Mesendoderm (in vitro differentiated cells): ENCODE results near the gene NUMBL. TPM values are rescaled to one million over a fixed set of nuclear protein-coding genes. Genes with fewer than 3 reads are reported as not detected.

ENCODE experiments used
- DNase-seq: peaks from one replicate; pipeline ENCODE4 v3.0.0; 2013
- H2AK5ac ChIP-seq: 2 replicates; pipeline ENCODE4 v1.6.1; 2013; ENCODE audit warnings: low read length, inconsistent platforms
- H2BK120ac ChIP-seq: 2 replicates; pipeline ENCODE4 v1.6.1; 2013; ENCODE audit warnings: low read depth, mild to moderate bottlenecking, low read length, moderate library complexity, mixed read lengths
- H2BK15ac ChIP-seq: replicated peaks from 2 replicates; pipeline ENCODE4 v1.6.1; 2013; ENCODE audit warnings: low read depth, mild to moderate bottlenecking, moderate library complexity
- H2BK5ac ChIP-seq: 2 replicates; pipeline ENCODE4 v1.6.1; 2013; ENCODE audit warnings: low read length, inconsistent platforms
- H3K18ac ChIP-seq: 2 replicates; pipeline ENCODE4 v1.6.1; 2013; ENCODE audit warnings: mild to moderate bottlenecking, low read length, mixed read lengths
- H3K23ac ChIP-seq: one replicate; pipeline ENCODE4 v1.6.1; 2013; ENCODE audit warnings: low read length
- H3K27ac ChIP-seq: 2 replicates; pipeline ENCODE4 v1.5.1; 2013; ENCODE audit warnings: low read depth, mild to moderate bottlenecking, inconsistent platforms, low read length, moderate library complexity
- H3K27me3 ChIP-seq: 2 replicates; pipeline ENCODE4 v1.6.1; 2013; ENCODE audit warnings: low read length, control low read depth, mild to moderate bottlenecking, inconsistent platforms; ENCODE audit not compliant: insufficient read depth, poor library complexity
- H3K36me3 ChIP-seq: 2 replicates; pipeline ENCODE4 v1.6.1; 2013; ENCODE audit warnings: low read length, inconsistent platforms; ENCODE audit not compliant: control insufficient read depth, insufficient read depth
- H3K4ac ChIP-seq: one replicate; pipeline ENCODE4 v1.6.1; 2013; ENCODE audit warnings: low read depth, mild to moderate bottlenecking, low read length, moderate library complexity
- H3K4me1 ChIP-seq: 2 replicates; pipeline ENCODE4 v1.6.1; 2013; ENCODE audit warnings: low read depth, low read length, inconsistent platforms; ENCODE audit not compliant: control insufficient read depth
- H3K4me2 ChIP-seq: 2 replicates; pipeline ENCODE4 v1.6.1; 2013; ENCODE audit warnings: low read length
- H3K4me3 ChIP-seq: 2 replicates; pipeline ENCODE4 v1.5.1; 2013; ENCODE audit warnings: mild to moderate bottlenecking, low read length
- H3K56ac ChIP-seq: one replicate; pipeline ENCODE4 v1.6.1; 2013; ENCODE audit warnings: low read length
- H3K79me1 ChIP-seq: 2 replicates; pipeline ENCODE4 v1.6.1; 2013; ENCODE audit warnings: low read length, inconsistent platforms
- H3K79me2 ChIP-seq: 2 replicates; pipeline ENCODE4 v1.6.1; 2013; ENCODE audit warnings: mild to moderate bottlenecking, low read length; ENCODE audit not compliant: control insufficient read depth, insufficient read depth
- H3K9ac ChIP-seq: 2 replicates; pipeline ENCODE4 v1.6.1; 2013; ENCODE audit warnings: low read length, inconsistent platforms
- H4K5ac ChIP-seq: one replicate; pipeline ENCODE4 v1.6.1; 2013; ENCODE audit warnings: low read length
- H4K8ac ChIP-seq: one replicate; pipeline ENCODE4 v1.6.1; 2013; ENCODE audit warnings: low read depth, mild to moderate bottlenecking, control low read depth, low read length, moderate library complexity
- WGBS: extraction: QIAGEN DNeasy Blood & Tissue Kit; methylation state at CpG from one replicate; pipeline ENCODE4 v1.1.7; 2013; ENCODE audit warnings: low lambda C conversion rate, missing lambda C conversion rate; ENCODE audit not compliant: insufficient coverage; ENCODE audit errors: extremely low coverage; 5-methylcytosine and 5-hydroxymethylcytosine counted together
- small RNA-seq: library from polyadenylated mRNA; stranded (forward); fragments of <200 nt; extraction: miRNeasy Mini kit (QIAGEN cat#:217004); gene quantifications from one replicate; pipeline ENCODE3, GENCODE V24; 2013; ENCODE audit not compliant: insufficient read depth

Gene NUMBL

DNA sequence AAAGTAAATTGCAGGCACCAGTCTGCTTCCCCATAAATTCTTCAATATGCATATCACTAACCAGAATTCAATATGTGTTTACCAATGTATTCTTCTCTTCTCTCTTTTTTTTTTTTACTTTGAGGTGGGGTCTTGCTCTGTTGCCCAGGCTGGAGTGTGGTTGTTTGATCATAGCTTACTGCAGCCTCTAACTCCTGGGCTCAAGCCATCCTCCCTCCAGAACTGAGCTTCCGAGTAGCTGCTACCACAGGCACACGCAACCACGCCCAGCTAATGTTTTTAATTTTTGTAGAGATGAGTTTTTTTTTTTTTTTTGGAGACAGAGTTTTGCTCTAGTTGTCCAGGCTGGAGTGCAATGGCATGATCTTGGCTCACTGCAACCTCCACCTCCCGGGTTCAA is 72.5 kb downstream of the NUMBL start:
- Histone ChIP-seq H2BK120ac (no peak overlapping the region), H3K9ac (no peak overlapping the region), H3K4ac (no peak overlapping the region), H2AK5ac (no peak overlapping the region), H3K56ac (no peak overlapping the region), H3K4me1 (peaks cover 4% of the 10 kb centered on the region), H3K4me3 (no peak overlapping the region), H4K8ac (no peak overlapping the region), H3K27me3 (no peaks in the 10 kb centered on the region), H4K5ac (no peak overlapping the region), H2BK15ac (no peak overlapping the region), H2BK5ac (no peak overlapping the region), H3K79me1 (peaks cover 1% of the 10 kb centered on the region), H3K36me3 (peaks cover 2% of the 10 kb centered on the region), H3K18ac (no peak overlapping the region), H3K4me2 (no peak overlapping the region), H3K27ac (no peak overlapping the region), H3K79me2 (no peaks in the 10 kb centered on the region), H3K23ac (no peak overlapping the region)
- DNase-seq: no peak
- no CpG with 5 or more reads among the region's 4 CpGs for WGBS

GRCh38 chr19:40616941-40617340 is 73.5 kb downstream of the NUMBL start:
- no peak overlapping the region for H4K5ac ChIP-seq
- no peak overlapping the region for H2BK5ac ChIP-seq
- H3K4me2 ChIP-seq: no peak overlapping the region
- no peak overlapping the region for H3K18ac ChIP-seq
- no peak overlapping the region for H3K4ac ChIP-seq
- H4K8ac ChIP-seq: no peak overlapping the region
- peaks cover 2% of the 10 kb centered on the region for H3K36me3 ChIP-seq
- no peak overlapping the region for H2AK5ac ChIP-seq
- no peaks in the 10 kb centered on the region for H3K27me3 ChIP-seq
- H3K4me3 ChIP-seq: no peak overlapping the region
- peaks cover 1% of the 10 kb centered on the region for H3K79me1 ChIP-seq
- no peak overlapping the region for H2BK120ac ChIP-seq
- H2BK15ac ChIP-seq: no peak overlapping the region
- WGBS: no CpG with 5 or more reads among the region's 17 CpGs
- H3K27ac ChIP-seq: no peak overlapping the region
- H3K79me2 ChIP-seq: no peaks in the 10 kb centered on the region
- DNase-seq: no peak
- H3K4me1 ChIP-seq: no peaks in the 10 kb centered on the region
- H3K9ac ChIP-seq: no peak overlapping the region
- H3K56ac ChIP-seq: no peak overlapping the region
- H3K23ac ChIP-seq: no peak overlapping the region

GRCh38 chr19:40616178-40616577 is 74.3 kb downstream of the NUMBL start:
- no peak overlapping the region for H3K27ac ChIP-seq
- no peak overlapping the region for H3K9ac ChIP-seq
- no peak overlapping the region for H2BK120ac ChIP-seq
- H3K79me1 ChIP-seq: peaks cover 1% of the 10 kb centered on the region
- H4K5ac ChIP-seq: no peak overlapping the region
- H3K36me3 ChIP-seq: peaks cover 2% of the 10 kb centered on the region
- H3K4ac ChIP-seq: no peak overlapping the region
- no peak overlapping the region for H2BK5ac ChIP-seq
- DNase-seq: no peak
- no peak overlapping the region for H3K23ac ChIP-seq
- no peak overlapping the region for H2AK5ac ChIP-seq
- no peaks in the 10 kb centered on the region for H3K4me1 ChIP-seq
- no peaks in the 10 kb centered on the region for H3K79me2 ChIP-seq
- no peaks in the 10 kb centered on the region for H3K27me3 ChIP-seq
- no peak overlapping the region for H3K18ac ChIP-seq
- peak overlapping the region; percentile 34 for H3K56ac ChIP-seq
- WGBS: no CpG with 5 or more reads among the region's 5 CpGs
- H3K4me2 ChIP-seq: no peak overlapping the region
- no peak overlapping the region for H4K8ac ChIP-seq
- no peak overlapping the region for H3K4me3 ChIP-seq
- no peak overlapping the region for H2BK15ac ChIP-seq

Small RNAs within 50 kb of the gene (small RNA-seq; reads per million reads assigned to genes)
- gene RNU6-195P: not detected
